Prostate gland (tissue), 2 donors: Measurements from ENCODE around the gene EIF5AL1.

Experiments used
- POLR2AphosphoS5 ChIP-seq: sonication (generic); formaldehyde crosslinking; IDR thresholded peaks from one replicate; pipeline ENCODE4 v1.6.1; 2017; ENCODE audit warnings: antibody characterized with exemption
- TF ChIP-seq, protein P1 (sequence below), 4 experiments: fragments of 200-600 bp in 2 of 4; fragments of 450-650 bp in 2 of 4; sonication (generic) in 2 of 4; IDR thresholded peaks; 1 replicate in 3 of 4; 2 replicates in 1 of 4; pipeline ENCODE4 v1.5.1; 2016 to 2019; ENCODE audit warnings: antibody characterized with exemption in 4 of 4, mild to moderate bottlenecking in 2 of 4, moderate library complexity in 2 of 4

DNA sequence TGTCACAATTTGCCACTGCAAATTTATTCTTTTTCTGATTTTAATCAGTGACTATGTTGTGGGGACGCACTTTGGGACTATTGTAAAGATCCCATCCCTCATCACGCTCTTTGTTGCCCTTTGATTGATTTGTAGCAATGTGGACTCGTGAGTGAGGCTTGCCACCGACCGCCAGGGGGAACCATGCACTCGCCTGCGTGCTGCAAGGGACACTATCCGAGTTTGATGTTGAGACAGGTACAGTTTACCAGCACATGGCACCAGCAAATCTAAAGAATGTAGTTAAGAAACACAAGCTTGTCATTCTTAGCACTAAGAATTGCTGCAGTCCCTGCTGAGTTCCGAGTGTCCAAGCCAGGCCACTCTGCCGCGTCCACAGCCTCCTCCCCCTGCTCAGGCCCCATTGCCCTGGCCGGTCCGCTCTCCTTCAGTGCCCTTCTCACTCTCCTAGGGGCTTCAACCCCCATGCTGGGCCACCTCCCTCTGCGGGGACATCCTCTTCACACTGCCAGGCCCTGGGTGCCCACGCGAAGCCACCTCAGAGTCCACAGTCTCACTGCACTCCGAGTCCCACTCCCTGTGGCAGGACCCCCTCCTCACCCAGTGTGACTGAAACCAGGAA is 49.9 kb downstream of the EIF5AL1 start:
- TF ChIP-seq, protein P1, sequence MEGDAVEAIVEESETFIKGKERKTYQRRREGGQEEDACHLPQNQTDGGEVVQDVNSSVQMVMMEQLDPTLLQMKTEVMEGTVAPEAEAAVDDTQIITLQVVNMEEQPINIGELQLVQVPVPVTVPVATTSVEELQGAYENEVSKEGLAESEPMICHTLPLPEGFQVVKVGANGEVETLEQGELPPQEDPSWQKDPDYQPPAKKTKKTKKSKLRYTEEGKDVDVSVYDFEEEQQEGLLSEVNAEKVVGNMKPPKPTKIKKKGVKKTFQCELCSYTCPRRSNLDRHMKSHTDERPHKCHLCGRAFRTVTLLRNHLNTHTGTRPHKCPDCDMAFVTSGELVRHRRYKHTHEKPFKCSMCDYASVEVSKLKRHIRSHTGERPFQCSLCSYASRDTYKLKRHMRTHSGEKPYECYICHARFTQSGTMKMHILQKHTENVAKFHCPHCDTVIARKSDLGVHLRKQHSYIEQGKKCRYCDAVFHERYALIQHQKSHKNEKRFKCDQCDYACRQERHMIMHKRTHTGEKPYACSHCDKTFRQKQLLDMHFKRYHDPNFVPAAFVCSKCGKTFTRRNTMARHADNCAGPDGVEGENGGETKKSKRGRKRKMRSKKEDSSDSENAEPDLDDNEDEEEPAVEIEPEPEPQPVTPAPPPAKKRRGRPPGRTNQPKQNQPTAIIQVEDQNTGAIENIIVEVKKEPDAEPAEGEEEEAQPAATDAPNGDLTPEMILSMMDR (IDR thresholded peaks at IDR 0.05): peak; percentile 45 to 76 (median 58)
- no peak for TF ChIP-seq POLR2AphosphoS5
